Uterus (tissue), 4 donors: Measurements from ENCODE around the gene ATP5IF1. TPM values are rescaled to one million over a fixed set of nuclear protein-coding genes. Genes with fewer than 3 reads are reported as not detected.
A peak's percentile ranks its signal among the peaks of the same experiment; 100 is the strongest.

Source experiments
- DNase-seq, 2 donors: peaks; one replicate each; pipeline ENCODE4 v3.0.0-alpha.2; 2019 to 2020
- H3K27ac ChIP-seq, 2 donors: fragments of 200-600 bp; sonication (generic); 1 replicate in 1 of 2; 2 replicates in 1 of 2; pipeline ENCODE4 v1.5.1; 2016 to 2018
- H3K27me3 ChIP-seq, 2 donors: fragments of 200-600 bp; sonication (generic); one replicate each; pipeline ENCODE4 v1.5.1; 2018 to 2019; ENCODE audit warnings: control low read depth in 1 of 2
- H3K36me3 ChIP-seq, 2 donors: fragments of 200-600 bp; sonication (generic); one replicate each; pipeline ENCODE4 v1.5.1; 2019; ENCODE audit warnings: control low read depth in 1 of 2
- H3K4me1 ChIP-seq, 2 donors: fragments of 200-600 bp; sonication (generic); one replicate each; pipeline ENCODE4 v1.5.1; 2018 to 2019; ENCODE audit warnings: control low read depth in 1 of 2
- H3K4me3 ChIP-seq, 2 donors: fragments of 200-600 bp; sonication (generic); 1 replicate in 1 of 2; 2 replicates in 1 of 2; pipeline ENCODE4 v1.5.1; 2018 to 2019; ENCODE audit warnings: mild to moderate bottlenecking in 1 of 2
- H3K9me3 ChIP-seq, 2 donors: fragments of 200-600 bp; sonication (generic); one replicate each; pipeline ENCODE4 v1.5.1; 2019; ENCODE audit warnings: control low read depth in 1 of 2
- CTCF ChIP-seq, 4 experiments: fragments of 200-600 bp in 2 of 4; fragments of 450-650 bp in 2 of 4; sonication (generic) in 2 of 4; IDR thresholded peaks; one replicate each; pipeline ENCODE4 v1.5.1; 2016 to 2019; ENCODE audit warnings: antibody characterized with exemption in 4 of 4, mild to moderate bottlenecking in 2 of 4, moderate library complexity in 1 of 4
- POLR2A ChIP-seq, 2 donors: fragments of 450-650 bp; IDR thresholded peaks; one replicate each; pipeline ENCODE4 v1.6.1; 2016; ENCODE audit warnings: antibody characterized with exemption in 2 of 2, mild to moderate bottlenecking in 1 of 2, moderate library complexity in 1 of 2
- intact Hi-C: fragments of 100-400 bp; cut with DNase I; formaldehyde crosslinking; loops from one replicate; pipeline ENCODE4 v1.15.1; 2023; ENCODE audit warnings: low total_unique reads
- total RNA-seq, 4 donors: library from RNA; depleted of rRNA in 3 of 4; stranded (reverse); fragments of >200 nt in 3 of 4; gene quantifications; one replicate each; pipeline versions ENCODE4 v1.1.0 to v1.2.4, GENCODE V29; 2014 to 2023
- donor health status: DM: yes; HTN: yes; CAD: no.

ATP5IF1 gene
- total RNA-seq, 4 donors from 2014 or later = 57.1 to 103 (median 82.2) TPM

- no peak for DNase-seq
- intact Hi-C loops = no loop called here
- TF ChIP-seq CTCF (IDR thresholded peaks at IDR 0.05) (no peak), POLR2A (IDR thresholded peaks at IDR 0.05) (no peak)
Observed at GRCh38 chr1:28266920-28267322, 31.0 kb downstream of the ATP5IF1 start.

GRCh38 chr1:28267633-28268032 is 31.7 kb downstream of the ATP5IF1 start:
- Histone ChIP-seq H3K4me3 (no peak overlapping the region), H3K27me3 (no peaks in the 10 kb centered on the region), H3K4me1 (no peaks in the 10 kb centered on the region), H3K9me3 (no peaks in the 10 kb centered on the region), H3K36me3 (no peaks in the 10 kb centered on the region), H3K27ac (no peak overlapping the region)
- DNase-seq = no peak
- intact Hi-C loops = no loop called here
- TF ChIP-seq CTCF (IDR thresholded peaks at IDR 0.05) = no peak
- TF ChIP-seq POLR2A (IDR thresholded peaks at IDR 0.05) = no peak

More at GRCh38 chr1:28266920-28267322, 31.0 kb downstream of the ATP5IF1 start:
- Histone ChIP-seq H3K27ac (peak overlapping the region in 1 of 2 donors; percentile 14), H3K36me3 (no peaks in the 10 kb centered on the region), H3K4me1 (no peaks in the 10 kb centered on the region), H3K9me3 (no peaks in the 10 kb centered on the region), H3K27me3 (no peaks in the 10 kb centered on the region), H3K4me3 (no peak overlapping the region)

GRCh38 chr1:28269529-28269928 is 33.6 kb downstream of the ATP5IF1 start:
- Histone ChIP-seq H3K4me1 (no peaks in the 10 kb centered on the region), H3K36me3 (no peaks in the 10 kb centered on the region), H3K9me3 (no peaks in the 10 kb centered on the region), H3K4me3 (no peak overlapping the region), H3K27me3 (no peaks in the 10 kb centered on the region), H3K27ac (no peak overlapping the region)
- no peak for DNase-seq
- TF ChIP-seq CTCF (IDR thresholded peaks at IDR 0.05) (no peak), POLR2A (IDR thresholded peaks at IDR 0.05) (no peak)
- intact Hi-C loops = no loop called here

- Histone ChIP-seq H3K4me3 (no peak overlapping the region), H3K27ac (no peak overlapping the region), H3K27me3 (no peaks in the 10 kb centered on the region), H3K4me1 (no peaks in the 10 kb centered on the region), H3K36me3 (no peaks in the 10 kb centered on the region), H3K9me3 (no peaks in the 10 kb centered on the region)
- intact Hi-C loops = no loop called here
- TF ChIP-seq POLR2A (IDR thresholded peaks at IDR 0.05) (no peak), CTCF (IDR thresholded peaks at IDR 0.05) (no peak)
- no peak for DNase-seq
Observed at GRCh38 chr1:28272215-28272852, 36.4 kb downstream of the ATP5IF1 start.

GRCh38 chr1:28273216-28273860 is 37.4 kb downstream of the ATP5IF1 start:
- H3K4me3 ChIP-seq = no peak overlapping the region
- DNase-seq = no peak
- no peaks in the 10 kb centered on the region for H3K4me1 ChIP-seq
- TF ChIP-seq POLR2A (IDR thresholded peaks at IDR 0.05) = no peak
- TF ChIP-seq CTCF (IDR thresholded peaks at IDR 0.05) = no peak
- intact Hi-C loops = no loop called here
- H3K36me3 ChIP-seq = no peaks in the 10 kb centered on the region
- no peak overlapping the region for H3K27ac ChIP-seq
- no peaks in the 10 kb centered on the region for H3K9me3 ChIP-seq
- H3K27me3 ChIP-seq = no peaks in the 10 kb centered on the region
